Activated naive CD4-positive, alpha-beta T cell treated with Interleukin-2 at 50 U/mL for 16 hours (primary cell): ENCODE data around the gene ELMO1.

ENCODE experiments used
- DNase-seq: peaks from one replicate; pipeline ENCODE4 v3.0.0-alpha.2; 2020

Gene ELMO1

DNA sequence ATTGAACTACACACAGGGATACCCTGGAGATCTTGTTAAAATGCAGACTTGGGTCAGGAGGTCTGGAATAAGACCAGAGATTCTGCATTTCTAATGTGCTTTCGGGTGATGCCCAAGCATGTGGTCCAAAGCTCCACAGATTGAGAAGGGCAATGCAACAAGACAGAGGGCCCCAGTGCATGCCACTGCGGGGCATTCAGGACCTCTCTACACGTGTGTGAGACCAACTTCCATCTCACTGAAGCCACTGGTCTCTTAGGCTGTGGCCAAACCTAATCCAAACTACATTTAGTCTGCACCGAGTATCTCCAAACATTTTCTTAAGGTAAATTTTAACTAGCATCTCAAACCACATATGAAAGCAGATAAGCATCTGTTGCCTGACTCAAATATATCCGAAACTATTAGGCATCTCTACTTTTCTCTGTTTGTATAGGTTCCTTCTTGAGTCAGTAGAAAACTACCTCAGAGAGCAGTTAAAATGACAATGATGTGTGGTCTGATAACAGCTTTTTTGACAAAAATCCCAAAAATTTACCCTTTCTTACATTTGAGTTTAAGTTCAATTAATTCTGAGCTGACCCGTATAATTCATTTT lies 107.5 kb downstream of the ELMO1 start:
- no peak for DNase-seq

DNA sequence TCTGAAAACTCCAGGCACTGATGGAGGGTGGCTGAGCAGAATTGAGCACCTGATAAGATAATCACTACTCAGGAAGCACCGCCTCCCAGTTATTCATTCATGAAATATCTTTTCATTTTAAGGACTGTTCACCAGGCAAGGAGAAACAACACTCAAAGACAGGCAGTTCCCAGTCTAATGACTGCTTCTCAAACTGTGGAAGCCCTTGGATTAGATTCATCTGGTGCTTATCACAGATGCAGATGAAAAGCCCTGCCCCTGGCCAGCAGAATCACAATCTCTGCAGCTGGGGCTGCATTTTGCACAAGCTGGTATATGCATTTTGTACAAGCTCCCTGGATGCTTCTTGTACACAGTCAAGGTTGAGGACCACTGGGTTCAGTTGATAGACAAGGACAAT lies 109.7 kb downstream of the ELMO1 start:
- no peak for DNase-seq

DNA sequence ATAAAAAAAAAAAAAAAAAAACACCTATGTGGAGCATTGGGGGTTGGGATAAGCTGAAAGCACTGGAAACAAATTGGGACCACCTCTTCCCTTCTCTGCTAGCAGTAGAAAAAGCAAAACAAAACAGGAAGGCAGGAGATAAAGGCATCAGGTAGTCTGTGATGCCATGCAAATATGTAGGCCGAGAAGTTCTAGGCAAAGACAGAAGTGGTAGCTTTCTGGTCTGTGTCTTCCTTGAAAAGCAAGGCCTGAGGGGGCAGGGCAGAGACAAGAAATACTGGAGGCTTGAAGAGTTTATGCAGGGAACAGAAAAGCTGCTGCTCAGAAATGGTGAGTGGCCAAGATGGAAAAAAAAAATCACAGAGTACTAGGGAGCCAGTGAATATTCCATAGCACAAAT lies 111.1 kb downstream of the ELMO1 start:
- no peak for DNase-seq

DNA sequence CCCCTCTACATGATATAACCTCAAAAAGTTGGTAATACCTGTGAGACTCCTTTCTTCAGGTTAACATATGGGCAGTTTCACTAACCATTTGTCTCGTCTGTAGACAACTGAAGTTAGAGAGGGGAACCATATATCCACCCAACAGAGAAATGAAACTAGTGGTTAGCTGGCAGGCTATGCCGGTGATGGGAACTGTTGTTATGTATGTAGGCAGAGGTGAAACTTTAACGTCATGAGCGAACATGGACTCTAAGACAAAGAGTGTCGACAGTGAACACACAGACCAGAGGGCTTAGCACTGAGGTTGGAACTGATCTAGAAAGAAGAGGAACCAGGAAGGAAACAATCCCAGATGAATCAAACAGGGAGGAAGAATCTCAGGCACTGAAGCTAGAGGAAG lies 112.4 kb downstream of the ELMO1 start:
- peak; percentile 48 for DNase-seq

DNA sequence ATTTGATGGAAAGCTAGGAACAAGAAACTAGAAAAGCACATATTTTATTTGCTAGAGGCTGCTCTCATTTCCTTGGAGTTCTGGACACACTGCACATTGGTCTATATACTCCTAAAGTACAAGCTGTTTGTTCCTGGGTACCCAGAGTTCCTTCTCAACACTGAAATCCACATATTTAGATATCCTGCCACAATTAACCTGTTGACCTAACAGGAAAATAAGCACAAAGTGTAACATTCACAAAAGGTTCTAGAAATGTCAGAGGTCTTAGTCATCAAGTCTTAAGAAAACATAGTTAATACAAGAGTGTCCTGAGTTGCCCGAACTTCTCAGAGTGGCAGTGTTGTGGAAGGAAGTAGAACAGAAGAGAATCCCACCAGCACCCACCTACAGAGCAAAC lies 115.6 kb downstream of the ELMO1 start:
- DNase-seq: no peak

DNA sequence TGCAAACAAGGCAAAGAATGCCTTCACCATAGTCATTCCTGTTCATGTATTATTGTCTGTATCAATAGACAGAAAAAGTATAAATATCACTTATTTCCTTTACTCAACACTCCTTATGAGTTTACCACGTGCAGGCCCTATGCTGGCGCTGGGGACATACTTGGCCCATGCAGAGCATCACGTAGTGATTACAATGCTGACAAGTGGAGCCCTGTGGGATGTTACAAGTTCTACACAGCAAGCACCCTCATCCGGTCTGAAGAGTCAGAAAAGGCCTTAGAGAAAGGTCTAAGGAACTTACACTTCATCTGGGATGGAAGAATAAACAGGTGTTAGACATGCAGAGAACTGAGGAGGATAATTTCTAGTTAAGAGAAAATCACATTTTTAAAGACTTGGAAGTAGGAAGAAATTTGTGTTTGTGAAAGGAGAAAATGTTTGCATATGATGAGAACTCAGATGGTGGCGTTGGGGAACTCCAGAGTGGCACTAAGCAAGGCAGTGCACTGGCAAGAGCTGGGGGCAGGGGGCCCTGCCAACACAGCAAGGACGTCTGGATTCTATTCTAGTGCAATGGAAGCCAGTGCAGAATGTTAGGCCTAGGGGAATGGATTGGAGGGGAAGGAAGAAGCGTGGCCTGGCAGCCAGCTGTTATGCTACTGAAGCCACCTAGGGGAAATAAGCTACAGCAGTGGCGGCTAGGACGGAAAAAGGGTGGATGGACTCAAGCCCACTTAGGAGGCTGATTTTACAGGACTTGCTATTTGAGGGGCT lies 116.2 kb downstream of the ELMO1 start:
- no peak for DNase-seq

DNA sequence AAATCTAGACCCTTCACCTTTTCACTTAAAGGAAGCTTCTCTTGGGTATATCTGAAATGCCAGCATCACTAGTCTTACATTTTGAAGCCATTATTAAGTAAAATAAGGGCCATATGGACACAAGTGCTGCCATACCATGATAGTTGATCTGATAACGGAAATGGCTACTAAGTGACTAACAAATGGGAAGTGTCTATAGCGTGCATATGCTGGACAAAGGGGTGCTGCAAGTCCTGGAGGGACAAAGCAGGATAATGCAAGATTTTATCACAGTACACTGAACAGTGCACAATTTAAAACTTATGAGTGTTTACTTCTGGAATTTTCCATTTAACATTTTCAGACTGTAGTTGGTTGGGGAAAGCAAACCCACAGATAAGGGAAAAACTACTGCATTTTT lies 117.9 kb downstream of the ELMO1 start:
- DNase-seq: no peak

DNA sequence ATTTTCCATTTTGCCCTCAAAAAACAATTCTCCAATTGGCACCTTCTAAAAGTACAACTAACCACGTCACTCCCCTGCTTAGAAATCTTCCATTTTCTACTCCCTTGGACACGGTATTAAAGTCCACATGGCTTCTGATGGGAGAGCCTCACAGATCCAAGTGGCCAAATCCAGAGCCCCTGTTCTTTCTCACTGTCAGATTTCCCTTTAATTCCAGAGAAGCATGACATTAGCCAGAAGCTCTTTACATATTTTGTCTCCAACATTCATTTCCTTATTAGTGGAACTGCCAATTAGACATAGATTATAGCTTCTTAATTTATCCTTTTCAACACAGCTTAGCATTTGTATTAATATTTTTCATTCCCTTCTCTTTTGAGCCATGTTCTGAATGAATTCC lies 118.7 kb downstream of the ELMO1 start:
- no peak for DNase-seq

DNA sequence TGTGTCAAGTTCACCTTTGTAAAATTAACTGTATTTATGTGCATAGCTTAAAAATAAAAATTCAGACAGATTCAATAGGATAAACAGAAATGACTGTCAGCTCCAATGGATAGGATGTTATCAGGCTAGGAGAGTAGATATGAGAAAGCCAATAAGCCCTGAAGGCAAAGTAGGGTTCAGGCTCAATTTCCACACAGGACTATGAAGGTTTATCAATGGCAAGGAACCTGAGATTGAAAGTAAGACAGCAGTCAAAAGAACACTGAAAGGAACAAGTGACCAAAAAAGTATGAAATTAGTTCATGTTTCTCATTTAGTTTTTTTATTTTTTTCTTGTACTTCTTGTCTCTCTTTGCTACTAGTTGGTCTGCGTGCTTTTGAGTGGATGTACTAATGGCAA lies 121.4 kb downstream of the ELMO1 start:
- DNase-seq: no peak

DNA sequence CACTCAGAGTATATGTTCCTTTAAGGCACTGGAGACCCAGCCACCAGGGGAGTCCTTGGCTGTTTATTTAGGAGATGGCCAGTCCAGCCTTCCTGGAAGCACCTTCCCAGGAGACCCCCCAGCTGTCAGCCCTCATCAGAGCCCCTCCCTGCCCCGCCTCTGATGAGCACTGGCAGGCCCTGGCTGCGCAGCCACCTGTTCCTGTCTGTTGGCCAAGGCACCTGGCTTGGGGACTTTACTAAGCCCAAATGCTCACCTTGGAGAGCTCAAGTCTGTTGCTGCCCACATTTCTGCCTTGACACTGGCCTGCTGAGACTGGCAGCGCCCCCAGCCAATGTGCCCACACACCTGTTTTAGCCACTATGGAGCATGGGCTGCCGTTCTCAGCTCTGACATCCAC lies 124.7 kb downstream of the ELMO1 start:
- no peak for DNase-seq

DNA sequence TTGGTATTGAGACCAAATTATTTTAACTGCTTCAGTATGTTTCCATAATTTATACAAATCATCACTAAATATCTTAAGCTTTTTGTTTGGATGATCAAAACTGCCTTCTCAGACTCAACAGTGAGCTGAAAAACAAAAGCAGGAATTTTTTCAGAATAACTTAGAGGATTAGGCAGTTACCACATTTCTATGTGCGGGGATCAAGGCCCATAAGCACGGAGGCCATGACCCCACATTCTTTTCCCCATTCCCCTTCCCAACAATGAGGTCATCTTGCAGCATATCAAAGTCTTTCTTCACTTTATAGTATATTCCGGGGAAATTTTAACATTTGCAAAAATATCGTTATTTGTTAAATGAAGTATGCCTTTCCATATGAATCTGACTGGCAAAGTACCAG lies 125.8 kb downstream of the ELMO1 start:
- no peak for DNase-seq

DNA sequence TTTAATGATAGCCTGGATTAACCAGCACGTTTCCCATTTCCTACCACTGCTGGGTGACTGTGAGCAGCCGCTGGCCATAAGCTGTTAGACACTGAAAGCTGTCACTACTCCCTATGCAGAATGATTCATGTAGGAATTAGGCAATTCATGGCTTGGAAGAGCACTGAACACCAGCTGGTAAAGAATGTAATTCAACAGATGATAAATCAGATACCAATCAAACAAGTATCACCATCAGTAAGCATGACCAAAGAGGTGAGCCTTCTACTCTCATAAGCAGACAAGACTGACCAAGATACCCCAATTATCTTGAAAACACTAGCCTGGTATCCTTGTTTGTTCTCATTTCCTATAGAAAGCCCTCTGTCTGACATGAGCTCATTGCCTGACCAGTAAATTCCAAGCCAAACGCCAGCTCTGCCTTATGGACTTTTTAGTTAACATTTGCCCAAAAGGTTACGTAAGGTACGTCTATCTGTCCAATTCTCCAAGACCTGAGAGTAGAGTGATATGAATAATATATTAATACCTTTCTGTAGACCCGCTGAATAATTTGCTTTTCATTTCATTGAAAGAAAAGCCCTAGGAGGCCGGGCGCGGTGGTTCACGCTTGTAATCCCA lies 127.7 kb downstream of the ELMO1 start:
- no peak for DNase-seq

DNA sequence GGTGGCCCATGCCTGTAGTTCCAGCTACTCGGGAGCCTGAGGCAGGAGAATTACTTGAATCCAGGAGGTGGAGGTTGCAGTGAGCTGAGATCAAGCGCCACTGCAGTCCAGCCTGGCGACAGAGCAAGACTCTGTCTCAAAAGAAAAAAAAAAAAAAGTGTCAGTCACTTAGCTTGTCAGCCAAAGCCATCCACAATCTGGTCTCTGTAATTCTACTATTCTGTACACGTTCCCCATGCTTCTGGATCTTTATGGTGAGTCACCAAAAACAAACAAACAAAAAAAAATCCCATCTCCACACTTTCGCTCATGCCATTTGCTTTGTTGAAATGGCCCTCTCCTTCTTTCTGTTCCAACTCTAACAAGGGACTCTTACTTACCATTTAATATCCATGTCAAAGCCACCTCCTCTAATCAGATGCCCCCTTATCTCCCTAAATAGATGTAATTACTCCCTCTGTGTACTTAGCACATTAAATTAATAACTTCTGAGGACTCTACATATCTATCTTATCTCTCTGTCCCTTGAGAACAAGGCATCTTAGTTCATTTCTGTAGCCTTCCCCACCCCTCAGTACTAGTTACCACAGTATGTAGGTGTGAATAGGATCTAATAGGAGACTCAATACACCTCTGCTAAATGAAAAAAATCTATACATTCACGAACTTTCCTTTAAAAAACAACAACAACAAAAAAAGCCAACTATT lies 128.4 kb downstream of the ELMO1 start:
- DNase-seq: no peak

DNA sequence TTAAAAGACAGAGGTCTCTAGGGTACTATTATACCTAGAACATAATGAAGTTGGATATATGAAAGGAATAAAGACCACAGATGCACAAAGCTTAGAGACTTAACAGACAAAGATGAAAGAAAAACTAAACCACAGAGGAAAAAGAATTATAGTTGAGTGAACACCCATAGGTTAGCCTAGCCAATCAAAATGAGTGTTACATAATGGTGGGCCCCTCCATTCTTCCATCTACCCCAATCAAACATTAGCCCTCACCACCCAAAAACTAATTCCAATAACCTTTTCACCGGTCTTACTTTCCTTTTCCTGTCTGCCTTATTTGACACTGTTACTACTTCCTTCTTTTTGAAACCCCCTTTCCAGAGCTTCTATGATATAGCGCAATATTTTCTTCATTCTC lies 130.1 kb downstream of the ELMO1 start:
- DNase-seq: no peak

DNA sequence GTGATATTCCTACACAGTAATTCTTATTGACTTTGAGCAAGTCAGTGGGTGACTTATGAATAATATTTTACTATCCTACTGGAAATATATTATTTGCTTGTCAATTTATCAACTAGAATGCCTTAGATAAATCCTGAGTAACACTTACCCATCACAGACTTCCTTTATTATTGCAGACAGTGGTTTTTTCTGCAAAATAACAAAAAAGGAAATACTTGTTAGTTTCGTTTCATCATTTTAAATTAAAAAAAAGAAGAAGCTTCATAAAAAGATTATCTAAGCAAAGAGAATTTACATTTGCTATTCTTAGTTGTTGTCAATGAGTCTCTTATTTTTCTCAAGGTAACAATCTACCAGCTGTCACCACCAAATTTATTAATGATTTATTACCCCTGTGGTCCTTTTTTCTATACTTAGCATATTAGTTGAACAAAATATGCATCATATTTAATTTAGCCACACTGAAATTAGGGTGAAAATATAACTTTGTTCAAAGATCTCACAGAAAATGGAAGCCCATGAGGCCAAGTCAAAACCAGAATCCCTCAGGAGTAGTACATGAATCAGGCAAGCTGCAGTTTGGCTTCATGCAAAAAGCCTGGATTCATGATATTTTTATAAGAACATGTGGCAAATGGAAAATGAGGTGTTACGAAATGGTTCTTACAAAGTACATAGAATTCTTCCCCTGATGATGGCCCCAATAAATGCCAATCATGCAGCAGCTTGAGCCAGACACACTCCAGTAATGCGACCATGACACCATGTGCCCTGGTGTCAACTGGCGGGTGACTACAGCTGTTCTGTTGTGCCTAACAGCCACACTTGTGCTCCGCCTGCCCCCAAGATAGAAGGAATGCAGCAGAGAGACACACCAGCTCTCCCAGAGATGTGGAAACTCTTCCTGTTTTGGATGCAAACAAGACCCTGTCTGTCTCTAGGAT lies 132.6 kb downstream of the ELMO1 start:
- no peak for DNase-seq

DNA sequence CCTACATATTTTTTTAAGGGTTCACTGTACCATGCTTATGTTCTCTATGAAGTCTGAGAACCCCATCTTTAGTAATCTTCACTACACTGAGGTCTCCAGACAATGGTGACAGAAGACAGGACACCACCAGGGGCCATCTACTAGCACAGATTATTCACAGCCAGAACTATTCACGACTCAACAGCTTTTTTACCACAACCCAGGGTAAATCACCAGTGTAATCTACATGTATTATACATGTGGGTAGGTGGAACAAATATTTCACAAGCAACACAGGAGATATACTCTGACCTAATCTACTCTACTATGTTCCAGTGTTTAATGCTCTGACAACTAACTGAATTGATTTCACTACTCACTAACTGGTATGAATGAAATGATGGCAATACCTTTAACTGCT lies 136.1 kb downstream of the ELMO1 start:
- no peak for DNase-seq

DNA sequence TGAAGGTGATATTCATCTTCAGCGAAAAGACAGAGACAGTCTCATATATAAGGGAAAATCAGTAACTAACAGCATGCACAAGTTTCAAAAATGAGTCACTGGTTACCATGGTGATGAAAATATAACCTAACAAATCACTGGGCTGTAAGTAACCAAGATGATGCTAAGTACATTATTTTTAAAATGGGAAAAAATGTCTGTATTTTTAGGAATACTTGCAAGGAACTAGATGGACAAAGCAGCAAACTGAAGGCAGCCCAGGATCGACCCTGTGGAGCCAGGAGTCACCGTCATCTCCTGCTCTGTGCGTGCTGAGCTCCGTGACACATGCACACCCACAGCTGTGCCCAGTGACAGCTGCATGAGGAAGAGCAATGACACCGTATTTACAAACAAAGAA lies 137.3 kb downstream of the ELMO1 start:
- DNase-seq: peak; percentile 62

DNA sequence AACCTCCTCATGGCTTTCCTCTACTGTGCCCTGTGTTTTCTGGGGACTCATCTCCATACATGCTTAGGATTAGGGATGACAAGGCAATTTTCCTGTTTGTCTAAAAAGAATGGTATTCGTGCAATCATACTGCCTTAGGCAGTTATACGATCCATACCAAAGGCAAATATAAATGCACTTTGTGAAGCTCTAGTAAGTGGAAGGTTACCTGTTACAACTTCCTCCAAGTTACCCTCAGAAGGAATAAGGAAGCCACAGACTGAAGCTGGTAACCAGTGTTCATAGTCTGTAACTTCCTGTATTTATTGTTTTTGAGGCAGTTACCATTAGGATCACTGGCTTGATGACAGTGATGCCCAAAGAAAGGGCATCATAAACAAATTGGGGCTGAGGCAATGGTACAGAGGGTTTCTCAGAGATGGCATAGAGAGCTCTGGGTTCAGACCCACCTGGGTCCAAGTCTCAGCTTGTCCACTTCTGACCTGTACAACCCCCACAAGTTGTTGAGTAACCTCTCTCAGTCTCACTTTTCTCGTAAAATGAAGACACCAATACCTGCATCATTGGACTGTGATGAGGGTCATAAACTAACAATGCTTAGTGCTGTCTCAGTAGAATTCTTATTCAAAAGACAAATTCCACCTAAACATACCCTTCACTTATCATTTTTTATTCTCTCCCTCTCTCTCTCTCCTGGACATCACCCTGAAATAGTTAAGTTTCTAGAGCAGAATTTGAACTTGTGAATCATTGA lies 138.2 kb downstream of the ELMO1 start:
- DNase-seq: no peak

DNA sequence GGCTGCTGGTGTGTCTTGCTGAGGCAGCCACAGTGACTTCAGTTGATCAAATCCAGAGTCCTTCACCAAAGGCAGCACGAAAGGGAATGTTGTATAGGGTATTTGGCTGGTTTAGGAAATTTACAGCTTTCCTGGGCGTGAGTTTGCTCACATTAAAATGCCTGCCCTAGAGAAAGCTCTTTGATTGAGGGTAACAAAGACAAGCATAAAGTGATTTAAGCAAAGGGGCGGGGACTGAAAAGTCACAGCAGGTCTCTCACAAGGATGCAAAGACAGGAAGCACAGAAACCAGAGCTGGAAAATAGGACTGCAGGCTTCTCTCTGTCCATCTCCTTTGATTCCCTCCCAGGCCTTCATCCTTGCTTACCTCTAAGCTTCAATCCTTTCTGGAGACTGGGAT lies 139.2 kb downstream of the ELMO1 start:
- DNase-seq: no peak

DNA sequence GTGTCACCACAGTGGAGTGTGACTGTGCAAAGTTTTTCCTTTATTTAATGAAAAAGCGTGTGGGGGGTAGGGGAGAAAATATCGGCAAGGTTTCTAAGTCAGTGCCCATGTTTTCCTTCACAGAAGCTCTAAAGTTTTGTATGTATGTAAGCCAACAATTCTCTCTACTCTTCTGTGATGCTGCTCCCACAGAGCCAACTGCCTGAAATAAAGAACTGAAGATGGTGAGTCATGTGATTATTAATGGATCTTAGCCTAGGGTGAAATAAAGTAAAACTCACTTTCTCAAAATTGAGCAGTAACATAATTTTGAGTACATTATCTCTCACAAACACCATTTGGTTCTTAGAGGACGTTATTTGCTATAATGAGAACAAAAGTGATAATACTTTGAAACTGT lies 143.7 kb downstream of the ELMO1 start:
- DNase-seq: no peak

DNA sequence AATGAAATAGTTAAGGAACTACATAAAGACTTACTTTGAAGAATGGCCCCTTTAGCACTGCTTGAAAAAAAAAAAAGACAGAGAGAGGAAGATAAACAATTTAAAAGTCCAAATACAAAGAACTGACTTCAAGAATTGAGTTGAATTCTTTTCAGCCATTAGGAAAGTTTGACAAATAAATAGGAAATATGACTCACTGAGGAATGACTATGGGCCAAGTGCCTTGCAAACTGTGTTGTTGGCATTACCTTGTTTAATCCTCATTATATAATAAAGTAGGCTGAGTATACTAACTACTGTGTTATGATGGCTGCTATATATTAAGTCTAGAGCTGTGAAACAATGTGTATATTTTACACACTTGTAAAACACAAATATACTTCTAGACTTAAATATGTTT lies 151.1 kb downstream of the ELMO1 start:
- no peak for DNase-seq

DNA sequence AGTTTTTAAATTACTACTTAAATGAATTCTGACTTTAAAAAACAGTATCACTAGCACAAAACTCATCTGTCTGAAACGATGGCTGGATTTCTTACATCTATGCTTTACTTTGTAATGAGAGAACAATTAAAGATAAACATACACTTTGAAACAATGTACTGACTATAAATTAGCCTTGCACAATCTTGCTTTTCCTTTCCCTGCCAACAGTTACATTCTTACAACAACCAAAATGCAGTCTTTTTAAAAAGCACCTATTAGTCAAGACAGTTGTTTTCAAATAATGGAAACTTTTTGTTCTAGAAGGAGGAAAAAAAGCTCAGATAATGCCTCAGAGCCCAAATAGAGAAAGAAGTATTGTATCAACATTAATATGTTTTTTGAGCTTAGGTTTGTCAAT lies 153.3 kb downstream of the ELMO1 start:
- DNase-seq: no peak
